GM19328 (cell line): Measurements from ENCODE around the gene CNTF.
"Not testable (repeated sequence)": the region's sequence is repeated elsewhere in the genome, so short reads cannot be mapped to it uniquely, and the experiment has no call there.

Experiments
- ATAC-seq: cut with Tn5 transposase; IDR thresholded peaks from one replicate; pipeline ENCODE4 v1.9.1; 2021; ENCODE audit warnings: mild to moderate bottlenecking, moderate library complexity; ENCODE audit not compliant: unreplicated experiment

CNTF gene, protein sequence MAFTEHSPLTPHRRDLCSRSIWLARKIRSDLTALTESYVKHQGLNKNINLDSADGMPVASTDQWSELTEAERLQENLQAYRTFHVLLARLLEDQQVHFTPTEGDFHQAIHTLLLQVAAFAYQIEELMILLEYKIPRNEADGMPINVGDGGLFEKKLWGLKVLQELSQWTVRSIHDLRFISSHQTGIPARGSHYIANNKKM

GRCh38 chr11:58622344-58622743, at the start of gene CNTF:
CNTF (plus strand) TSS chr11:58622665; CDS start chr11:58622753, 88 bp downstream.
- no peak for ATAC-seq

GRCh38 chr11:58572906-58573305, 49.6 kb upstream of the CNTF start:
- ATAC-seq, result not testable (repeated sequence)

GRCh38 chr11:58573451-58574104, 48.9 kb upstream of the CNTF start:
- no peak for ATAC-seq

- no peak for ATAC-seq
Measured at GRCh38 chr11:58574881-58575280, 47.6 kb upstream of the CNTF start.

- ATAC-seq, result no peak
Measured at GRCh38 chr11:58575377-58576020, 47.0 kb upstream of the CNTF start, which contains the start of gene LPXN. LPXN (minus strand) TSS chr11:58575856; CDS start chr11:58575772, 84 bp downstream.

GRCh38 chr11:58576887-58577471, 45.5 kb upstream of the CNTF start:
- ATAC-seq, result no peak

- peak; percentile 43 for ATAC-seq
Measured at GRCh38 chr11:58577555-58578135, 44.8 kb upstream of the CNTF start.

DNA sequence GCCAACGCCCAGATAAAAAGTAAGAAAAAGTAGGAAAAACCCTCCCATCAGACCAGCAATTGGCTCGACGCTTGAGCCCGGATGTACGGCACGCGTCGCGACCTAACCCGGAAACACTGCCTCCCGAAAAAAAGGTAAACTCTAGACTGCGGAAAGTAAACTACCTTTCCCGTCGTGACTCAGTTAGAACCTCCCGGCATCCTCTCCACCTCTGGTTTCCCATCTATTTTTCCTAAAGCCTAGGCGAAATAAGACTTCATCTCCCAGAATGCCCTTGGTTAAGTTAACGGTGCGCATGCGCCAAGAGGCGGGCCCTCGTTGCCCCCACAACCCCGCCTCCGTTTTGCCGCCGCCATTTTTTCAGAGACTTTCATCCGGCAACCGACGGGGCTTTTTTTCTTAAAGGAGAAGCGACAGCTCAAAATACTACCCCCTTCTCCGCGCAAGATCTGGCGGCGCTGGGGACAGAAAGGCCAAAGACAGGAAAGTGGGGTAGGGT, 44.3 kb upstream of the CNTF start:
- ATAC-seq, result no peak

DNA sequence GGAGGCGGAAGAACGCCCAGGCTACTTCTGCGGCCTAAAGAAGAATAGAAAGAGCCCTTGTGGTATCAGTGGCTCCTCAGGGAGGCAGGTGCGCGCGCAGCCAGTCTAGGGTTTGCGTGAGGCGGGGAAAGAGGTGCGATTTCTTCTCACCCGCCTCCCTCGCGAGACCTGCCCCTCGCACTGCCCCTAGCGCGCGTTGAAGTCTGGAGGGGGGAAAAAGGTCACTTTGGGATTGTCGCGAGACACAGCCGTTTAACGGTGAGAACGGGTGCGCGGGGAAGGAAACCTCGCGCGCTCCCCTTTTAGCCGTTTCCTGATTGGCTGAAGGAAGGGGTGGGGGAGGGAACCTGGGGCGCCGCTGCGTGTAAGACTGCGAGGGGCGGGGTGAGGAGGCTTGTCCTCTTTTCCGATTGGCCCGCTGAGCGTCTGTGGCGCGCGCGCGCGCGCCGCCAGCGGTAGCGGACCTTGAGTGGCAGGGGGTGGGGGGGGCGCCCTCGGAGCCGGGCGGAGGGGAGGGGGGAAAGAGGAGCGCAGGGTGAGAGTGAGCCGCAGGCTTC, 43.8 kb upstream of the CNTF start, which contains the start of gene ZFP91:
TSS of gene ZFP91 (plus strand) at position 429 of the 557 bp plus-strand sequence. CDS start 219 bp downstream, outside the sequence.
- peak; percentile 31 for ATAC-seq

- peak; percentile 33 for ATAC-seq
Measured at GRCh38 chr11:58579192-58580129, 43.0 kb upstream of the CNTF start.

DNA sequence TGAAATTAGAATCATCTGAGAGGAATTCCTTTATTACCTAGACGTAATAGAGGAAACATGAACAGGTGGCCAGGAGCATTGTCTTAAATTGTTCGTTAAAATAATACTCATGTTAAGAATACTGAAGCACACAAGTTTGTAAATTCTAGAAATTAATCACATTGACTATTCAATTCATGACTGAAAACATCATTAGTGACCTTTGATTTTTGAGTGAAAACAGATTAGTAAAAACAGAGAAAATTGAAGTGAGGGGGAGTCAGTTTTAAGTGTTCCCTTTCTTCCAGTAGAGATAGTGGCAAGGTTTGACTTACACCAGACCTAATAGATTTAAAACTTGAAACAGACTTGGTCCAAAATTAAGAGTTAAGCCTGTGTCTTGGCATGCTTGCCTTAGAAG, 42.2 kb upstream of the CNTF start:
- ATAC-seq, result no peak

DNA sequence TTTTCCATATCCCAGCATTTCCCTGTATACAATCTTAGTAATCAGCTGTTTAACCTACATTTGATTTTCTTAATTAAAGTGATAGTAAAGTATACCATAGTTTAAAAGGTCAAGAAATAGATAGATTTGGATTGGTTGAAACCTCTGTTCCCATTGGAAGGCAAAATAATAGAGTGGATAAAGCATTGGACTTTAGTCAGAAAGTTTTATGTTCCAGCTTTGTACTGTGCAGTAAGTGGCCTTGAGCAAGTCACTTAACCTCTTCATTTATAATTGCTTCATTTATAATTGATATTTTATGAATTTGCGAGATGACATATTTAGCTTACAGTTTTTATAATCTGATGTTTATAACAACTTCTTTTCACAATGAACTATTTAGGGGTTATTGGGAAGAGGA, 40.0 kb upstream of the CNTF start:
- ATAC-seq, result no peak

DNA sequence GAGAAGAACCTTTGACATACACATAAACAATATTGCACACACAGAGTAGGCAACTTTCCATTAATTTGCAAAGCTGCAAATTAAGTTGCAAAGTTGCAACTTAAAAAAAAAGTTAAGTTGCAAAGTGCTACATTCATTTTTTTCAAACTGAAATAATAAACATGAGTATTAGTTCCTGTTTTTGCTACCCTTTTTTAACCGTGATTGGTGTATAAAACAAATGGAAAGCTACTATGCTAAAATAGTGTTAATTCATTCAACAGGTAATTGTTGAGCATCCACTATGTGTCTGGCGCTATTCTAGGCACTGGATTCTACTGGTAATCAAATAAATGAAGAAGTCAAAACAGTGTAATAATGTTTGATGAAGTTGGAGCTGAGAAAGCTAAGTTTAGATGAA, 35.5 kb upstream of the CNTF start:
- ATAC-seq, result no peak

GRCh38 chr11:58591659-58592058, 30.8 kb upstream of the CNTF start:
- no peak for ATAC-seq

DNA sequence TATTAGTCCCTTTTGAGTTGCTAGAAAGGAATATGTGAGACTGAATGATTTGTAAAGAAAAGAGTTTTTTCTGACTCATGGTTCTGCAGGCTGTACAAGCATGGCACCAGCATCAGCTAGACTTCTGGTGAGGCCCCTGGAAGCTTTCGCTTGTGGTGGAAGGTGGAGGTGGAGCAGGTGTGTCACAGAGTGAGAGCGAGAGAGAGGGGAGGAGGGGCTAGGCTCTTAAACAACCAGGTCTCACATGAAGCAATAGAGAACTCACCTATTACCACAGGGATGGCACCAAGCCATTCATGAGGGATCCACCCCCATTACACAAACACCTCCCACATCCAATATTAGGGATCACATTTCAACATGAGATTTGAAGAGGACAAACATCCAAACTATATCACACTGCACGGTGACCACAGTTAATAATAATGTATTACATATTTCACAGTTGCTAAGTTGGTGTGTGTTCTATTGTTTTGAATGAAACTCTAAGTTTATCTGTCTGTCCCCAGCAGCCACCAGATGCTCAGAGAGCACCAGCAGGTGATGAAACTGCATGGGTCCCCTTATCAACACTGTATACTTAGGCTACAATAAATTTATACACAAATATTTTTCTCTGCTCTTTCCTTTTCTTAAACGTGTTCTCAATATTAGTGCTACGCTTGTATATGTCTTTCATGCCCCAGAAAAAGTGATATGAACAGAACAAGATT, 29.5 kb upstream of the CNTF start:
- ATAC-seq, result no peak

GRCh38 chr11:58594826-58595225, 27.6 kb upstream of the CNTF start:
- ATAC-seq, result no peak

GRCh38 chr11:58596621-58597020, 25.8 kb upstream of the CNTF start:
- no peak for ATAC-seq

DNA sequence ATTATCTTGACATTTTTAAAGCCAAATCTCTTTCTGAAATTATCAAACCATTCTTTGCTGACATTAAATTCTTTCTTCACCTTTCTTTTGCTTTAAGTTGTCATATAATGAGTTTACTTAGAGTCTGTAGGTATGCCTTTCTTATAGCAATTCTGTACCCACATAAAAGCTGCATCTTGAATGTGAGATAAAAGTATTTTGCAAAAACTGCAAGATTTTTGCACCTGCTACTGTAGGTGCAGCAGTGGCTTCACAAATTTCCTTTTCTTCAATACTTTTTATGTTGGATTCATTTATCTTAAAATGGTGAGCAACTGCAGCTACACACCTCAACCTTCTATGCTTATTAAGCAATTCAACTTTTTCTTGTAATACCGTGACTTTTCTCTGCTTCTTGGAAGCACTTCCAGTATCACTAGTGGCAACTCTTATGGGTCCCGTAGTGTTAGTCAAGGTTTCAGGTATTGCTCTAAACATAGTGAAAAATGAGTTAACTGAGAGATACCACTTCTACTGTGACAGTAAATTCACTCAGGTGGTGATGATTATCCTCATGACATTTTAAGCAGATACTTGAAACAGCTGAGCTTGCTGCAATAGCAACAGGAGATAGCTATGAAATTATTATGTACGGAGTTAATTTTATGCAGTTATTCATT, 24.9 kb upstream of the CNTF start:
- no peak for ATAC-seq

GRCh38 chr11:58600510-58600909, 22.0 kb upstream of the CNTF start:
- no peak for ATAC-seq
